ENCODE measurements around the gene SLC22A23.

DNA sequence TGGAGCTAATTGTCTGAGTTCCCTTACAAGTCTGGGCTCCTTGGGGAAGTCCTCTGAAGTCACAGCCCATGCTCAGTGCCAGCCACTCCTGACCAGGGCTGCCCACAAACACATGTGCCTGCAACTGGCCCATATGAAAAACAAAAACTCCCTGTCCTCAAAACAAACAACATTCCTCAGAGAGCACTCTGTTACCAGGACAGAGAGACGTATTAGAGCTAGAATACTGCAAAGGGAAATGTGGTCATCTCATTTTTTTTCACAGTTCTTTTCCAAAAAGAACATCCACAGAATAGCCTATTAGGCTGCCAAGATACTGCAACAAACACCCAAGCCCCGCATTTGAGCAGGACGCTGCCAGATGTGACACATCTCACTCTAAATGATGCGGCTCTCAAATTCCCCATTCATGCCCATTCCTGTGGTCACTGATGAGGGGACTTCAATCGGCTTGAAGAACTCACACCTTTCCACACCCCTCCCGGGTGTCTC lies 71.1 kb downstream of the SLC22A23 start:
- TF ChIP-seq, protein P1, sequence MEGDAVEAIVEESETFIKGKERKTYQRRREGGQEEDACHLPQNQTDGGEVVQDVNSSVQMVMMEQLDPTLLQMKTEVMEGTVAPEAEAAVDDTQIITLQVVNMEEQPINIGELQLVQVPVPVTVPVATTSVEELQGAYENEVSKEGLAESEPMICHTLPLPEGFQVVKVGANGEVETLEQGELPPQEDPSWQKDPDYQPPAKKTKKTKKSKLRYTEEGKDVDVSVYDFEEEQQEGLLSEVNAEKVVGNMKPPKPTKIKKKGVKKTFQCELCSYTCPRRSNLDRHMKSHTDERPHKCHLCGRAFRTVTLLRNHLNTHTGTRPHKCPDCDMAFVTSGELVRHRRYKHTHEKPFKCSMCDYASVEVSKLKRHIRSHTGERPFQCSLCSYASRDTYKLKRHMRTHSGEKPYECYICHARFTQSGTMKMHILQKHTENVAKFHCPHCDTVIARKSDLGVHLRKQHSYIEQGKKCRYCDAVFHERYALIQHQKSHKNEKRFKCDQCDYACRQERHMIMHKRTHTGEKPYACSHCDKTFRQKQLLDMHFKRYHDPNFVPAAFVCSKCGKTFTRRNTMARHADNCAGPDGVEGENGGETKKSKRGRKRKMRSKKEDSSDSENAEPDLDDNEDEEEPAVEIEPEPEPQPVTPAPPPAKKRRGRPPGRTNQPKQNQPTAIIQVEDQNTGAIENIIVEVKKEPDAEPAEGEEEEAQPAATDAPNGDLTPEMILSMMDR (conservative IDR thresholded peaks at IDR 0.05; ENCODE audit: low read length), result no peak
- no peak for TF ChIP-seq EZH2phosphoT487 (IDR thresholded peaks at IDR 0.05; ENCODE audit: borderline replicate concordance, low read depth, low read length)
